ENCODE results near the gene CCDC85C. TPM values are rescaled to one million over a fixed set of nuclear protein-coding genes. Genes with fewer than 3 reads are reported as not detected.
A peak's percentile ranks its signal among the peaks of the same experiment; 100 is the strongest.

The CCDC85C gene
- total and polyA plus RNA-seq, 2 of the 8 experiments (the other 6 are each of a cell fraction or from before 2014, with no cell fraction given), result 16.8 to 35.8 TPM

DNA sequence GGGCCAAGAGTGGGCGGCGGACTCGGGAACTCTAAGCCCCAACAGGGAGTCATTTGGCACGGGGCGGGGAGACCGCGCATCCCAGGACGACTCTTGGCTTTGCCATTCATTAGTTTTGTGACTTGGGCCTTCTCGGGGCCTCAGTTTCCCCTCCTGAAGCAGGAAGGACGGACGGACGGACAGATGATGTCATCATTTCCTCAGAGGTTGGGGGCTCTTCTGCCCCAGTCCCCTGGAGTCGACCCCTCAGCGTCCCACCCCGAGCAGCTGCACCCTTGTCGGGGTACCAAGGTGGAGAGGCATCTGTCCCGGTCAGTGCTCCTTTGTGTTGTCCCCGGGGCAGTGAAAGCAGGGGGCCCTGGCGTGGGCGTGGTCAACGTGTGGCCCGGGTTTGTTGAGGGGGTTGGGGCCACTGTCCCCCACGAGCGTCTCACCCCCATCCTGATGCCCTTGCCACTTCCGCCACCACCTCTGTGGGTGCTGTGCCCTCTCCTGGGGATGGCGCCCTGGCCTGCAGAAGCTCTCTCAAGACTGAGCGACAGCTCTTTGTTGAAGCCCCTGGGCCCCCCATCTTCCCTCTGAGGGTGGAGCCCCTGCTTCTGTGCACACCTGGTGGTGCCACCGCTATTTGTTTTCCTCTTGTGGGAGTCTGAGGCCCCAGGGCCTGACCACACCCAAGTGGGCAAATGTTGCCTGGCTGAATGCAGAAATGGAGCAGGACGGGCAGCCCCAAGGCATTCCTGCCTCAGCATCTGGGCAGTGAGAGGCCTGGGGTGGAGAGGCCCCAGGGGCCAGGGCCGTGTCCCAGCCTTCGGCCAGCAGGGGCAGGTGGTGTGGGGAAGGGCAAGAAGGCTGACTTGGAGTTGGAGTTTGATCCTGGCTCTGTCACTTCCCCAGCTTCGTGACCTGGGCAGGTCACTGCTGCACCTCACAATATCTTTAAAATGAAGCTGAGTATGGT, 41.8 kb upstream of the CCDC85C start:
- TF ChIP-seq MAX (IDR thresholded peaks at IDR 0.05), result peak; percentile 16; the same call in 1 of the 2 replicates
- TF ChIP-seq, protein P1, sequence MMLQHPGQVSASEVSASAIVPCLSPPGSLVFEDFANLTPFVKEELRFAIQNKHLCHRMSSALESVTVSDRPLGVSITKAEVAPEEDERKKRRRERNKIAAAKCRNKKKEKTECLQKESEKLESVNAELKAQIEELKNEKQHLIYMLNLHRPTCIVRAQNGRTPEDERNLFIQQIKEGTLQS (IDR thresholded peaks at IDR 0.05; ENCODE audit: insufficient read depth, low read depth, low read length), result no peak

More for the DNA sequence above, 41.8 kb upstream of the CCDC85C start:
- peak overlapping the region; percentile 61; the same call in 1 of the 2 replicates for H2BK15ac ChIP-seq (ENCODE audit: low read length)
- DNase-seq (ENCODE audit: low read depth in 1 of 2, low spot score in 2 of 2) (peak in 1 of 2 experiments; percentile 54), FAIRE-seq (no peak)
- H3K4me1 ChIP-seq (replicated peaks in 1 of 4; ENCODE audit: control insufficient read depth in 3 of 4, insufficient read depth in 4 of 4, low read length in 3 of 4), result peaks cover 0 to 14% (median 5%) of the 10 kb centered on the region in 4 experiments; a peak in 5 of 7 replicates
- H2AFZ ChIP-seq (ENCODE audit: low read length), result no peak overlapping the region
- H2BK5ac ChIP-seq (ENCODE audit: low read depth, low read length), result no peak overlapping the region
- peak overlapping the region; percentile 93; the same call in 1 of the 2 replicates for H4K8ac ChIP-seq (ENCODE audit: extremely low read depth, insufficient read depth, low read length)
- H2BK120ac ChIP-seq (replicated peaks; ENCODE audit: low read depth, low read length), result no peak overlapping the region
- no peak overlapping the region for H2BK20ac ChIP-seq (ENCODE audit: low read length)
- CTCF ChIA-PET (ENCODE audit: partially characterized antibody), result interaction anchor here (1.0 to 4.7 kb wide), 7 partner anchors 9 to 198 kb away, joined by 3 to 13 read pairs (median 3); no protein-coding TSS in a partner anchor
- no peaks in the 10 kb centered on the region for H3K79me2 ChIP-seq (ENCODE audit: control insufficient read depth in 1 of 2, insufficient read depth in 2 of 2, low read length in 2 of 2)
- H3K23me2 ChIP-seq (ENCODE audit: low read depth, low read length), result peaks cover 10% of the 10 kb centered on the region; the same call in 1 of the 2 replicates
- H3K23ac ChIP-seq (ENCODE audit: insufficient read length), result no peak overlapping the region
- H4K20me1 ChIP-seq (replicated peaks in 1 of 2; ENCODE audit: control insufficient read depth in 1 of 2, insufficient read depth in 2 of 2, low read length in 2 of 2), result no peaks in the 10 kb centered on the region
- peak overlapping the region; percentile 55 to 88 for H3K4me2 ChIP-seq (ENCODE audit: insufficient read depth in 1 of 2, low read depth in 2 of 2, low read length in 2 of 2)
- peaks cover 0 to 30% (median 22%) of the 10 kb centered on the region in 4 experiments; a peak in 6 of 7 replicates for H3K27me3 ChIP-seq (replicated peaks in 1 of 4; ENCODE audit: control insufficient read depth in 3 of 4, extremely low read depth in 1 of 4, insufficient read depth in 3 of 4, low read length in 3 of 4)
- H3K9me3 ChIP-seq (ENCODE audit: insufficient read depth in 2 of 2, low read depth in 1 of 2, low read length in 1 of 2), result no peaks in the 10 kb centered on the region
- H2AK5ac ChIP-seq (ENCODE audit: low read depth, low read length), result no peak overlapping the region
- no peak overlapping the region for H3K14ac ChIP-seq (ENCODE audit: insufficient read length)
- H3K18ac ChIP-seq (ENCODE audit: extremely low read depth, low read length), result peak overlapping the region; percentile 51
- no peak overlapping the region for H2BK12ac ChIP-seq (ENCODE audit: low read depth, low read length)
- H3K27ac ChIP-seq (ENCODE audit: low read depth, low read length), result no peak overlapping the region
- H3K79me1 ChIP-seq (ENCODE audit: low read depth, low read length), result no peaks in the 10 kb centered on the region
- 55% methylated on average over 28 of the region's 32 CpGs; no CpG with 5 or more reads in 1 of the 2 experiments for WGBS, 2 experiments (ENCODE audit: extremely low coverage in 1 of 2, insufficient coverage in 1 of 2, insufficient read length in 1 of 2, insufficient replicate concordance in 2 of 2, low coverage in 1 of 2, low lambda C conversion rate in 2 of 2, missing lambda C conversion rate in 1 of 2)
- no peak overlapping the region for H4K91ac ChIP-seq (replicated peaks; ENCODE audit: insufficient read length, low read length)
- H4K5ac ChIP-seq (ENCODE audit: insufficient read length, low read depth, low read length), result no peak overlapping the region
- no peaks in the 10 kb centered on the region for H3K36me3 ChIP-seq (ENCODE audit: control insufficient read depth in 2 of 4, insufficient read depth in 4 of 4, low read length in 3 of 4)
- H3K56ac ChIP-seq (replicated peaks; ENCODE audit: insufficient read length, low read depth, low read length), result no peak overlapping the region
- no peak overlapping the region for H3K4ac ChIP-seq (replicated peaks; ENCODE audit: insufficient read length, low read depth, low read length)
- POLR2A ChIA-PET (ENCODE audit: partially characterized antibody), result interaction anchor here (0.8 to 1.0 kb wide), 3 partner anchors 10 to 33 kb away, joined by 3 read pairs; no protein-coding TSS in a partner anchor
- H3K4me3 ChIP-seq (ENCODE audit: extremely low read depth in 1 of 4, insufficient read depth in 2 of 4, low read depth in 3 of 4, low read length in 4 of 4), result peak overlapping the region; percentile 40 to 75 (median 56)
- H3K9ac ChIP-seq (replicated peaks in 1 of 4; ENCODE audit: extremely low read depth in 1 of 4, low read depth in 3 of 4, low read length in 3 of 4), result no peak overlapping the region

Measured in H1 (cell line).